Measurements from ENCODE around the gene FAM200C. TPM values are rescaled to one million over a fixed set of nuclear protein-coding genes. Genes with fewer than 3 reads are reported as not detected.

The FAM200C gene
- total and polyA plus RNA-seq, 10 of the 15 experiments (the other 5 are each of a cell fraction or from before 2014, with no cell fraction given) = 1.0 to 5.4 (median 2.2) TPM

DNA sequence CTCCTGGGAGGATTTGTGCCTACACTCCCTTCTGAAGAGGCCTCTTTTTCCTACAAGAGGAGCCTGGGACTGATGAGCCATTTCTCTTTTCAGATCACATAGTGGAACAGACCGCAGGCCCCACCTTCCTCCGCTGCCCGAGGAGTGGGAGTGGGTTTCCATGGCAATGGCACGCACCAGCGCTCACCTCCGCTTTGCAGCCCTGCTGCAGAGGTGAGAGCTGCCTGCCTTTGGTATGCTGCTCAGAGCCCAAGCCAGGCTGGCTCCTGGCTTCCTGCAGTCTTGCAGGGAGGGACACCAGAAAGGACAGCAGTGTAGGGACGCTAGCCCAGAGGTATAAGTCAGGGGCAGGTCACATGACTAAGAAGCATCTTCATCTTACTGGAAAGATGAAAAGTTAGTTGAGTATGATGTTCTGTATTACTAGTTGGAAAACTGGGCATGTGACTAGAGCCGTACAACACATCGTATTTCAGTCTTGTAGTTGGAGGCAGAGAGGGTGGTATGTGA lies 34.2 kb upstream of the FAM200C start (continued):
- TF ChIP-seq, protein P1, sequence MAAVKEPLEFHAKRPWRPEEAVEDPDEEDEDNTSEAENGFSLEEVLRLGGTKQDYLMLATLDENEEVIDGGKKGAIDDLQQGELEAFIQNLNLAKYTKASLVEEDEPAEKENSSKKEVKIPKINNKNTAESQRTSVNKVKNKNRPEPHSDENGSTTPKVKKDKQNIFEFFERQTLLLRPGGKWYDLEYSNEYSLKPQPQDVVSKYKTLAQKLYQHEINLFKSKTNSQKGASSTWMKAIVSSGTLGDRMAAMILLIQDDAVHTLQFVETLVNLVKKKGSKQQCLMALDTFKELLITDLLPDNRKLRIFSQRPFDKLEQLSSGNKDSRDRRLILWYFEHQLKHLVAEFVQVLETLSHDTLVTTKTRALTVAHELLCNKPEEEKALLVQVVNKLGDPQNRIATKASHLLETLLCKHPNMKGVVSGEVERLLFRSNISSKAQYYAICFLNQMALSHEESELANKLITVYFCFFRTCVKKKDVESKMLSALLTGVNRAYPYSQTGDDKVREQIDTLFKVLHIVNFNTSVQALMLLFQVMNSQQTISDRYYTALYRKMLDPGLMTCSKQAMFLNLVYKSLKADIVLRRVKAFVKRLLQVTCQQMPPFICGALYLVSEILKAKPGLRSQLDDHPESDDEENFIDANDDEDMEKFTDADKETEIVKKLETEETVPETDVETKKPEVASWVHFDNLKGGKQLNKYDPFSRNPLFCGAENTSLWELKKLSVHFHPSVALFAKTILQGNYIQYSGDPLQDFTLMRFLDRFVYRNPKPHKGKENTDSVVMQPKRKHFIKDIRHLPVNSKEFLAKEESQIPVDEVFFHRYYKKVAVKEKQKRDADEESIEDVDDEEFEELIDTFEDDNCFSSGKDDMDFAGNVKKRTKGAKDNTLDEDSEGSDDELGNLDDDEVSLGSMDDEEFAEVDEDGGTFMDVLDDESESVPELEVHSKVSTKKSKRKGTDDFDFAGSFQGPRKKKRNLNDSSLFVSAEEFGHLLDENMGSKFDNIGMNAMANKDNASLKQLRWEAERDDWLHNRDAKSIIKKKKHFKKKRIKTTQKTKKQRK (IDR thresholded peaks at IDR 0.05; ENCODE audit: low read depth, low read length) = no peak
- TF ChIP-seq MTA3 (IDR thresholded peaks at IDR 0.05; ENCODE audit: borderline replicate concordance, low read length) (no peak), CREB1 (IDR thresholded peaks at IDR 0.05; ENCODE audit: low read depth) (no peak), EZH2 (IDR thresholded peaks at IDR 0.05; ENCODE audit: borderline replicate concordance, control insufficient read depth, low read depth, low read length) (no peak), LARP7 (IDR thresholded peaks at IDR 0.05) (0 out of 2 replicates have a peak, but pooled peaks have one; percentile 58), RB1 (IDR thresholded peaks at IDR 0.05; ENCODE audit: borderline replicate concordance) (no peak), MEF2B (IDR thresholded peaks at IDR 0.05; ENCODE audit: partially characterized antibody, poor library complexity, severe bottlenecking) (peak; percentile 52), ZNF622 (IDR thresholded peaks at IDR 0.05) (no peak), MYB (IDR thresholded peaks at IDR 0.05; ENCODE audit: borderline replicate concordance, low read depth, low read length) (no peak), STAT3 (IDR thresholded peaks at IDR 0.05; ENCODE audit: low read depth, low read length) (no peak), CBX5 (IDR thresholded peaks at IDR 0.05; ENCODE audit: low read depth) (0 out of 2 replicates have a peak, but pooled peaks have one; percentile 43), POLR2AphosphoS5 (IDR thresholded peaks at IDR 0.05; ENCODE audit: low read length) (0 out of 2 replicates have a peak, but pooled peaks have one; percentile 37), CEBPB (IDR thresholded peaks at IDR 0.05; ENCODE audit: borderline replicate concordance in 1 of 2, low read depth in 2 of 2, low read length in 2 of 2) (no peak)
- TF ChIP-seq, protein P2, sequence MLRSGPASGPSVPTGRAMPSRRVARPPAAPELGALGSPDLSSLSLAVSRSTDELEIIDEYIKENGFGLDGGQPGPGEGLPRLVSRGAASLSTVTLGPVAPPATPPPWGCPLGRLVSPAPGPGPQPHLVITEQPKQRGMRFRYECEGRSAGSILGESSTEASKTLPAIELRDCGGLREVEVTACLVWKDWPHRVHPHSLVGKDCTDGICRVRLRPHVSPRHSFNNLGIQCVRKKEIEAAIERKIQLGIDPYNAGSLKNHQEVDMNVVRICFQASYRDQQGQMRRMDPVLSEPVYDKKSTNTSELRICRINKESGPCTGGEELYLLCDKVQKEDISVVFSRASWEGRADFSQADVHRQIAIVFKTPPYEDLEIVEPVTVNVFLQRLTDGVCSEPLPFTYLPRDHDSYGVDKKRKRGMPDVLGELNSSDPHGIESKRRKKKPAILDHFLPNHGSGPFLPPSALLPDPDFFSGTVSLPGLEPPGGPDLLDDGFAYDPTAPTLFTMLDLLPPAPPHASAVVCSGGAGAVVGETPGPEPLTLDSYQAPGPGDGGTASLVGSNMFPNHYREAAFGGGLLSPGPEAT (IDR thresholded peaks at IDR 0.05; ENCODE audit: low read depth) = peak; percentile 75; the same call in 1 of the 2 replicates
- TF ChIP-seq, protein P3, sequence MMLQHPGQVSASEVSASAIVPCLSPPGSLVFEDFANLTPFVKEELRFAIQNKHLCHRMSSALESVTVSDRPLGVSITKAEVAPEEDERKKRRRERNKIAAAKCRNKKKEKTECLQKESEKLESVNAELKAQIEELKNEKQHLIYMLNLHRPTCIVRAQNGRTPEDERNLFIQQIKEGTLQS (IDR thresholded peaks at IDR 0.05; ENCODE audit: borderline replicate concordance, extremely low read depth, low read depth, low read length) = no peak
- TF ChIP-seq, protein P4, sequence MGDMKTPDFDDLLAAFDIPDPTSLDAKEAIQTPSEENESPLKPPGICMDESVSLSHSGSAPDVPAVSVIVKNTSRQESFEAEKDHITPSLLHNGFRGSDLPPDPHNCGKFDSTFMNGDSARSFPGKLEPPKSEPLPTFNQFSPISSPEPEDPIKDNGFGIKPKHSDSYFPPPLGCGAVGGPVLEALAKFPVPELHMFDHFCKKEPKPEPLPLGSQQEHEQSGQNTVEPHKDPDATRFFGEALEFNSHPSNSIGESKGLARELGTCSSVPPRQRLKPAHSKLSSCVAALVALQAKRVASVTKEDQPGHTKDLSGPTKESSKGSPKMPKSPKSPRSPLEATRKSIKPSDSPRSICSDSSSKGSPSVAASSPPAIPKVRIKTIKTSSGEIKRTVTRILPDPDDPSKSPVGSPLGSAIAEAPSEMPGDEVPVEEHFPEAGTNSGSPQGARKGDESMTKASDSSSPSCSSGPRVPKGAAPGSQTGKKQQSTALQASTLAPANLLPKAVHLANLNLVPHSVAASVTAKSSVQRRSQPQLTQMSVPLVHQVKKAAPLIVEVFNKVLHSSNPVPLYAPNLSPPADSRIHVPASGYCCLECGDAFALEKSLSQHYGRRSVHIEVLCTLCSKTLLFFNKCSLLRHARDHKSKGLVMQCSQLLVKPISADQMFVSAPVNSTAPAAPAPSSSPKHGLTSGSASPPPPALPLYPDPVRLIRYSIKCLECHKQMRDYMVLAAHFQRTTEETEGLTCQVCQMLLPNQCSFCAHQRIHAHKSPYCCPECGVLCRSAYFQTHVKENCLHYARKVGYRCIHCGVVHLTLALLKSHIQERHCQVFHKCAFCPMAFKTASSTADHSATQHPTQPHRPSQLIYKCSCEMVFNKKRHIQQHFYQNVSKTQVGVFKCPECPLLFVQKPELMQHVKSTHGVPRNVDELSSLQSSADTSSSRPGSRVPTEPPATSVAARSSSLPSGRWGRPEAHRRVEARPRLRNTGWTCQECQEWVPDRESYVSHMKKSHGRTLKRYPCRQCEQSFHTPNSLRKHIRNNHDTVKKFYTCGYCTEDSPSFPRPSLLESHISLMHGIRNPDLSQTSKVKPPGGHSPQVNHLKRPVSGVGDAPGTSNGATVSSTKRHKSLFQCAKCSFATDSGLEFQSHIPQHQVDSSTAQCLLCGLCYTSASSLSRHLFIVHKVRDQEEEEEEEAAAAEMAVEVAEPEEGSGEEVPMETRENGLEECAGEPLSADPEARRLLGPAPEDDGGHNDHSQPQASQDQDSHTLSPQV (IDR thresholded peaks at IDR 0.05) = no peak
- TF ChIP-seq, protein P5, sequence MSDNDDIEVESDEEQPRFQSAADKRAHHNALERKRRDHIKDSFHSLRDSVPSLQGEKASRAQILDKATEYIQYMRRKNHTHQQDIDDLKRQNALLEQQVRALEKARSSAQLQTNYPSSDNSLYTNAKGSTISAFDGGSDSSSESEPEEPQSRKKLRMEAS (IDR thresholded peaks at IDR 0.05; ENCODE audit: low read depth, low read length) = no peak; the same call in 1 of the 2 replicates
- TF ChIP-seq, protein P6, sequence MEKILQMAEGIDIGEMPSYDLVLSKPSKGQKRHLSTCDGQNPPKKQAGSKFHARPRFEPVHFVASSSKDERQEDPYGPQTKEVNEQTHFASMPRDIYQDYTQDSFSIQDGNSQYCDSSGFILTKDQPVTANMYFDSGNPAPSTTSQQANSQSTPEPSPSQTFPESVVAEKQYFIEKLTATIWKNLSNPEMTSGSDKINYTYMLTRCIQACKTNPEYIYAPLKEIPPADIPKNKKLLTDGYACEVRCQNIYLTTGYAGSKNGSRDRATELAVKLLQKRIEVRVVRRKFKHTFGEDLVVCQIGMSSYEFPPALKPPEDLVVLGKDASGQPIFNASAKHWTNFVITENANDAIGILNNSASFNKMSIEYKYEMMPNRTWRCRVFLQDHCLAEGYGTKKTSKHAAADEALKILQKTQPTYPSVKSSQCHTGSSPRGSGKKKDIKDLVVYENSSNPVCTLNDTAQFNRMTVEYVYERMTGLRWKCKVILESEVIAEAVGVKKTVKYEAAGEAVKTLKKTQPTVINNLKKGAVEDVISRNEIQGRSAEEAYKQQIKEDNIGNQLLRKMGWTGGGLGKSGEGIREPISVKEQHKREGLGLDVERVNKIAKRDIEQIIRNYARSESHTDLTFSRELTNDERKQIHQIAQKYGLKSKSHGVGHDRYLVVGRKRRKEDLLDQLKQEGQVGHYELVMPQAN (conservative IDR thresholded peaks at IDR 0.05) = no peak
